ENCODE data around the gene SPEF1.

Gene SPEF1

DNA sequence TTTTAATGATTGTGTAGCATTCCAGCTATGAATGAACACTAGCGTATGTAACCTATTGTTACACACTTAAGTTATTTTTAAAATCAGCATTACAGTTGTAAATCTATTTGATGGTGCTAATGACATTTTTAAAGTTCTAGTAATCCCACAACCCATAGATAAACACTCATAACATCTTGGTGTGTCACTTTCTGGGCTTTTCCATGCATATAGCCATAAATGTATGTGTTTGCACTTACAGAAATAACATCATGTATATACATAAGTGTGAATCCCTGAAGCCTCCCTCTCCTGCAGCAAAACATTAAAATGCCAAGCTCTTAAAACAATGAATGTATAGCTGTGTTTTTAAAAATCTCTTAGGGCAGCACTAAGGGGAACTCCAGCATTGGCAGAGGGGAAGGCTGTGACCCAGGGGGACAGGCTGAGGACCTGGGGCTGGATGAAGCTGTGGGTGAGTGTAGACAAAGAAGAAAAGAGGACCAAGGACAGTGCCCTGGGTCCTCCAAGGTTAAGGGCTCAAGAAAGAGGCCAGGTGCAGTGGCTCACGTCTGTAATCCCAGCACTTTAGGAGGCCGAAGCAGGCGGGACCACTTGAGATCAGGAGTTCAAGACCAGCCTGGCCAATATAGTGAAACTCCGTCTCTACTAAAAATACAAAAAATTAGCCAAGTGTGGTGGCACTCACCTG is 6.2 kb upstream of the SPEF1 start:
- peak overlapping the region; percentile 44 for H3K4me3 ChIP-seq (ENCODE audit: low read length)
- TF ChIP-seq CTCF (IDR thresholded peaks at IDR 0.05; ENCODE audit: insufficient read depth, low read depth, low read length, missing control alignments), result no peak
- no peak for DNase-seq (ENCODE audit: low read depth)

DNA sequence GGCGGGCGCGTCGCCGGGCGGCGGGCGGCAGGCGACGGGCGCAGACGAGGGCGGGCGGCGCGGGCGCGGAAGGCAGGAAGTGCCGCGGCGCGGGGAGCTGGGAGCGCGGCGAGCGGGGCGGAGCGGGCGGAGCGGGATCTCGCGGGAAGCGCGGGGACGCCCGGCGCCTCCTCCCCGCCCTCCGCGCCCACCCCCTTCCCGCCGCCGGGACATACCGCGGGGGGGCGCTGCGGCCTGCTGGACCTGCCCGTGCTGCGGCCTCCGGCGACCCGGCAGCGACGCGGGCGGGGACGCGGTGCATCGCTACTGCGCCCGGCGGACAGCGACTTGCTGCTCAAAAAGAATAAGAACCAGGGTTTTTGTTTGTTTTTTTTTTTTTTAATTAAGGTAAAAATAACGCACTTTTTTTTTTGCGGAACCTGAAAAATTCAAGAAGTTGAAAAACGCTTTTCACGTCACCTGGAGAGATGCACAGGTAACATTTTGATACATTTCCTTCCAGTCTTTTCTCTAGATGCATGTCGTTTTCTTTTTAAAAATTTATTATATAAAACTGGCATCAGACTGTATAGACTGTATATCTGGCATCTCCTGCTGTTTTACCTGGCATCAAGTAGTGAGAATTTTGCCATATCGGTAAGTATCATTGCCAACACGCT is 5.5 kb upstream of the SPEF1 start, which contains the start of gene CENPB:
Gene CENPB, minus strand, starts transcription at position 76 of the 659 bp plus-strand sequence. CDS start 257 bp downstream, outside the sequence.
- peak; percentile 40 for TF ChIP-seq CTCF (IDR thresholded peaks at IDR 0.05; ENCODE audit: insufficient read depth, low read depth, low read length, missing control alignments)
- peak; percentile 89 for DNase-seq (ENCODE audit: low read depth)
- H3K4me3 ChIP-seq (ENCODE audit: low read length), result peak within 1 kb of the TSS; percentile 73

DNA sequence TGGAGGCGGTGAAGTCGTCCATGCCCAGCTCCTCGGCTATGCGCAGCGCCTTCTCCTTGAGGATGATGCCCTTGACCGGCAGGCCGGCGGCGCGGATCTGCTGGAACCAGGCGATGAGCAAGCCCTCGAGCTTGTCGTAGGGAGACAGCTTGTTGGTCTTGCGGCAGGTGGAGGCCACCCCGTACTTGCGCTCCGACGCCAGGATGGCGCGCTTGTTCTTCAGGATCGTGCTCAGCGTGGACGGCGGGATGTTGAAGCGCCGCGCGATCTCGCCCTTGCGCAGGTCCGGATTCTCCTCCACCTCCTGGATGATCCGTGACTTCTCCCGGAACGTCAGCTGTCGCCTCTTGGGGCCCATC is 4.9 kb upstream of the SPEF1 start:
- DNase-seq (ENCODE audit: low read depth), result peak; percentile 67
- TF ChIP-seq CTCF (IDR thresholded peaks at IDR 0.05; ENCODE audit: insufficient read depth, low read depth, low read length, missing control alignments), result no peak
- peak overlapping the region; percentile 73 for H3K4me3 ChIP-seq (ENCODE audit: low read length)

DNA sequence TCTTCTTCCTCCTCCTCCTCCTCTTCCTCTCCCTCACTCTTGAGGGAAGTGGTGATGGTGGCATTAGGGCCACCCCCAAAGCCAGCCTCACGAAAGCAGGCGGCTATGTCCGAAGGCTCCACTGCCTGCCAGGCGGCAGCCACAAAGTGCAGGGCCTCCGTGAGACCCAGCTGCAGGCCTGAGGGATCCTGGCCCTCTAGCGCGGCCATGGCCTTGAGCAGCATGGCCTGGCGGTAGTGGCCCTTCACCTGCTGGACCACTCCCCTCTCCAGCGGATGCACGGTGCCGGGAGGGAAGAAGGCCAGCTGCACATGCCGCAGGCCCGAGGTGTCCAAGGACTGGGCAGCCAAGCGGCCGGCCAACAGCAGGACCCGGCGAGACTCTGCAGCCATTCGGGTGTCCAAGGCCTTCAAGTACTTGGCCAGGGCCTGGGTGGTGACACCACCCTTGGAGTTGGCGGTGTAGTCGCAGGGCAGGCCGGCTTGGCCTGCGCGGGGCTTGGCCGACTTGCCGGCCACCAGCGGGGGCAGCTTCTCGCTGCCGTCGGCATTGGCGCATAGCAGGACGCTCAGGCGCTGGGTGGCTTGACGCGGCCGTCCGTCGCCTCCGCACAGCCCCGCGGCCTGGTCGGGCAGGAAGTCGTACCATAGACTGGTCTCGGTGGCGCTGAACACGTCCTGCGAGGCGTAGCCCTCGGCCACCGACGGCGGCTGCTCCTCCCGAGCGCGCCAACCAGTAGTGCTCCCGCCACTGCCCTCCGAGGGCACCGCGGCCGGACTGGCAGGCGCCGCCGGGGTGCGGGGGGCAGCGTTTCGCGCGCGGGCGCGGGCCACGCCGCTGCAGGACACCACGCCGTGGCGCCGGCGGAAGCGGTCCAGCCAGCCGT is 4.2 kb upstream of the SPEF1 start:
- TF ChIP-seq CTCF (IDR thresholded peaks at IDR 0.05; ENCODE audit: insufficient read depth, low read depth, low read length, missing control alignments), result no peak
- peak; percentile 35 for DNase-seq (ENCODE audit: low read depth)
- peak overlapping the region; percentile 73 for H3K4me3 ChIP-seq (ENCODE audit: low read length)

- no peak for DNase-seq (ENCODE audit: low read depth)
- no peak for TF ChIP-seq CTCF (IDR thresholded peaks at IDR 0.05; ENCODE audit: insufficient read depth, low read depth, low read length, missing control alignments)
- peak overlapping the region; percentile 73 for H3K4me3 ChIP-seq (ENCODE audit: low read length)
Observed at GRCh38 chr20:3784863-3785239, 3.6 kb upstream of the SPEF1 start.

DNA sequence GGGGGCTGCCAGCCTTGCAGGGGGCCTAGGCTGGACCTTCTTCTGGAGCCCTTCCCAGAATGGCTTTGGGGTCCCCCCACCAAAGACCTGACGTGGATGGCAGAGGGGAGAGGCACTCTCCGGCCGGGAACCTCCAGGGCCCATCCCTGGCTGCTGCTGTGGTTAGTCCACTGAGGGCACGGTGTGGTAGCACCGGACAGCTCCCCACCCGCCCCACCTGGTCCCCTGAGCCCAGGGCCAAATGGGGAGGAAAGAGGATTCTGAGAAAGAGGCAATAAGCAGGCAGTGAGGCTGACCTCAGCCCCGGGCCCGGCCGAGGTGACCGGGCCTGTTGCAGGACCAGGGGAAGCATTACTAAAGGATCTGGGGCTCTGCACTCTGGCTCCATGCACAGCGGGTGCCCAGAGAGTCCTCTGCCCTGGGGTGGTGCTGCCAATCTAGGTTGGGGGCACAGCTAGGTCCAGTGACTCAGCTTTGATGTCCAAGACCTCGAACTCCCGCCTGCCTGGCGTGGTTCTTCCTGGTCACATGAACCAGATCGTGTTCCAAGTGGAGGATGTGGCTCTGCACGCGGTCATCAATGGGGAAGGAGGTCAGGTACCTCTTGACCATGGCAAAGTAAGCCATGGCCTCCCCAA is 3.1 kb upstream of the SPEF1 start:
- peak overlapping the region; percentile 73 for H3K4me3 ChIP-seq (ENCODE audit: low read length)
- no peak for TF ChIP-seq CTCF (IDR thresholded peaks at IDR 0.05; ENCODE audit: insufficient read depth, low read depth, low read length, missing control alignments)
- no peak for DNase-seq (ENCODE audit: low read depth)
